Measurements from ENCODE around the gene HMBS.
"Not testable (repeated sequence)": the region's sequence is repeated elsewhere in the genome, so short reads cannot be mapped to it uniquely, and the experiment has no call there.

The HMBS gene

DNA sequence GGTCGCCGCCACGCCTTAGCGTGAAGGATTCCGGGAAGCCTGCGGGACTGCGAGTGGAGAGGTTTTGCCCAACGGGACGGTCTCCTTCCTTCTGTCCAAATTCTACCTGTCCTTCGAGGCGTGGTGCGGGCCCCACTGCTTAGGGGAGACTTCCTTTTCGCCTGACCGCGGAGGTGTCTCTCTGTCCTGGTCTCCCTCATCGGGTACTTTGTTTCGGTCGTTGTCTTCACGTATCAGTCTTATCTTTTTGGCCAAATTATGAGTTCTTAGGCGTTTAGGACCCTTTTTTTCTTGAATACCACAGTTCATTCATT is 37.1 kb downstream of the HMBS start:
- no peak for DNase-seq

DNA sequence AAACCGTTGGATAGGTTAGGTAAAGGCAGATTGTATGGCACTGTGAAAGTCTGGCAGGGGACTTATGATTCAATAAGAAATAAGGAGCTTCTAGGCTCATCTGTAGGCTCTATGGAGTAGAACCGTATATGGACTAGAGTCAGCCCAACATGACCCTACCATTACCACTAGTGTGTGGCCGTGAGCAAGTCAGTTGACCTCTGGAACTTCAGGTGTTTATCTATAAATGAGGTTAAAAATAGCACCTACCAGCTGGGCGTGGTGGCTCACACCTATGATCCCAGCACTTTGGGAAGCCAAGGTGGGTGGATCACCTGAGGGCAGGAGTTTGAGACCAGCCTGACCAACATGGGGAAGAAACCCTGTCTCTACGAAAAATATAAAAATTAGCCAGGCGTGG is 41.1 kb downstream of the HMBS start:
- DNase-seq: no peak

DNA sequence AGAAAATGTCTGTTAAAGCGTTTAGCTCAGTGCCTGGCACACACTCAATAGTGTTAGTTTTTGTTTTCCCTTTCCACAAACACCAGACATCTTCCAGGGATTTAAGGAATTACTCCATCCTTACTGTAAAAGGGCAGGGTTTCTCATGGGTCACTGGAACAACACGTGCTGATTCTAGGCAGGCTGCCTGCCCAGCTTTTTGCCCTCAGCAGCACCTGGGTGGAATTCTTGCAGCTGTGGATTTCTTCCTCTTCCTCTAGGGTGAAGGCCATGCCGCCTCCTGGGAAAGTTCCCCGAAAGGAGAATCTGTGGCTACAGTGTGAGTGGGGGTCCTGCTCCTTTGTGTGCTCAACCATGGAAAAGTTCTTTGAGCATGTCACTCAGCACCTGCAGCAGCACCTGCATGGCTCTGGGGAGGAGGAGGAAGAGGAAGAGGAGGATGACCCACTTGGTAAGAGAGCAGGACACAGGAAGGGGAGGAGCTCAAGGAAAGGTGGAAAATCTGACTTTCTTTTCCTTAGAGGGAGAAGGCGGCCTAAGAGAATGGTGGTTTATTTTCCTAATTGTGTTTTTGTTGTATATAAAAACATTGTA is 42.1 kb downstream of the HMBS start:
- DNase-seq: no peak

DNA sequence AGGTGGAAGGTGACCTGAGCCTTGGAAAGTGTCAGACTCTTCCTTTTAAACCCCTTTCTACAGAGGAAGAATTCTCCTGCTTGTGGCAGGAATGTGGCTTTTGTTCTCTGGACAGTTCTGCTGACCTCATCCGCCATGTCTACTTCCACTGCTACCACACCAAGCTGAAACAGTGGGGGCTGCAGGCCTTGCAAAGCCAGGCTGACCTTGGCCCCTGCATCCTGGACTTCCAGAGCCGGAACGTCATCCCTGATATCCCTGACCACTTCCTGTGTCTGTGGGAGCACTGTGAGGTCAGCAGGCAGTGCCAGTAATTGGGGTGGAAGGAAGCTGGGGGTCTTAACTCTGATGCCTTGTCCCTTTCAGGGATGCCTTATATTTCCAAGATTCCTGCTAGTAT is 46.0 kb downstream of the HMBS start:
- no peak for DNase-seq

DNA sequence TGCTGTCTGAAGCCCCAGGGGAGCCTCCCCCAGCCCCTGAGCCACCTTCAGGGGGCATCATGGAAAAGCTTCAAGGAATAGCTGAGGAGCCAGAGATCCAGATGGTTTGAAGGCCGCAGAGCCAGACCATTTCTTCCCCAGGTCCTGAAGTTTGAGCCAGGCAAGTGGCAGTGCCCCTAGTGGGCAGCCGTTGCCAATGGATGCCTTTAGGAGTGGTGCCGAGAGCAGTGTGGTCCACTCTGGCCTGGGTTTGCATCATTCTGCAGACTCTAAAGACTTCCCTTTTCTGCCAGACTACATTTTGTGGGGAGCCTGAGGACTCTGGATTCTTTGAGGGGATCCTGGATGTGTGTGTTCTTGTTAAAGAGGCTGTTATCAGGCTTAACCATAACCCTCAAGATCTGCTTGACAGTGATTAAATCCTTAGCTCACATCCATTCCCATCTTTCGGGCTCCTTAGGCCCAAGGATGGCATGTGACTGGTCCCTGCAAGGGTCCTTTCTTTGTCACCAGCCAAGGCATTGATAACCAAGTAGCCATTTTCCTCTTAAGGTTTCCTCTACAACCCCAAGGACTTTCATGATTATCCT is 49.8 kb downstream of the HMBS start:
- DNase-seq: no peak

DNA sequence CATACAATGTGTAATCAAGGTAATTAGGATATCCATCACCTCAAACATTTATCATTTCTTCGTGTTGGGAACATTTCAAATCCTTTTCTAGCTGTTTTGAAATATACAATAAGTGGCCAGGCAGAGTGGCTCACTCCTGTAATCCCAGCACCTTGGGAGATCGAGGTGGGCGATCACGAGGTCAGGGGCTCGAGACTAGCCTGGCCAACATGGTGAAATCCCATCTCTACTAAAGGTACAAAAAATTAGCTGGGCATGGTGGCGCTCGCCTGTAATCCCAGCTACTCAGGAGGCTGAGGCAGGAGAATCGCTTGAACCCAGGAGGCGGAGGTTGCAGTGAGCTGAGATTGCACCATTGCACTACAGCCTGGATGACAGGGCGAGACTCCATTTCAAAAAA is 54.6 kb downstream of the HMBS start:
- DNase-seq: not testable (repeated sequence)
